ENCODE results near the gene LRGUK. TPM values are rescaled to one million over a fixed set of nuclear protein-coding genes. Genes with fewer than 3 reads are reported as not detected.

Gene LRGUK
- total RNA-seq, 3 donors from 2014 or later (not counting 1 experiment from before 2014, with no cell fraction given), result 0.90 to 1.7 (median 0.92) TPM

DNA sequence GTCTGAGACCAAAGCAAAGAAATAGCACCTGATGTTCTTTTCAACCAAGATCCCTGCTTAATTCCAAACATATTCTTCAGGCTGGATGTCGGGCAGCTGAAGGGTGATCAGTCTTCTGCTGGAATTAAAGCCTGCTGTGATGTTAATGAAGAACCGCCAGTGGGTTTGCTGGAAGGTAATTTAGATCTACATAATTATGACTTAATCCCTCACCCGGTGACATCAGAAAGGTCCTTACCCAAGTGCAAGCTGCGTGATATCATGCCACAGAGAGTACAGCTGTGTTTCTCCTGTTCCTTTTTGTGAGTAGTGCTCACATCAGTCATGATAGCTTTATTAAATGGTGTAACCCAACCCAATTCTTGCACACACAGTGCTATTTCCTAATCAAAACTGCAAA, 29.1 kb upstream of the LRGUK start:
- Mint-ChIP-seq H3K4me3 (no peak overlapping the region), H3K9me3 (peaks cover 4 to 8% of the 10 kb centered on the region in 2 donors), H3K4me1 (no peaks in the 10 kb centered on the region), H3K27me3 (ENCODE audit: low read depth in 2 of 2) (no peaks in the 10 kb centered on the region), H3K27ac (no peak overlapping the region), H3K36me3 (peaks cover 18% of the 10 kb centered on the region)
- H3K36me3 ChIP-seq (ENCODE audit: control insufficient read depth, insufficient read depth, low read length), result no peaks in the 10 kb centered on the region
- no peak overlapping the region for H3K4me3 ChIP-seq (ENCODE audit: low read length)
- DNase-seq (no peak), ATAC-seq (no peak)
- no peak overlapping the region for H3K27ac ChIP-seq (ENCODE audit: low read length)
- no peaks in the 10 kb centered on the region for H3K27me3 ChIP-seq (ENCODE audit: control insufficient read depth, insufficient read depth, low read length)
- peaks cover 2% of the 10 kb centered on the region for H3K9me3 ChIP-seq (ENCODE audit: control insufficient read depth, insufficient read depth, low read length)
- intact Hi-C loops (cut with micrococcal nuclease), result no loop called here
- no peak for TF ChIP-seq CTCF (IDR thresholded peaks at IDR 0.05)
- WGBS (ENCODE audit: insufficient coverage), result 93% methylated on average over 2 of the region's 4 CpGs
- H3K4me1 ChIP-seq (ENCODE audit: control insufficient read depth, insufficient read depth, low read length), result no peaks in the 10 kb centered on the region

- no peak overlapping the region for H3K4me3 ChIP-seq (ENCODE audit: low read length)
- WGBS (ENCODE audit: insufficient coverage), result 5% methylated on average over 3 of the region's 3 CpGs
- H3K36me3 Mint-ChIP-seq, result no peaks in the 10 kb centered on the region
- no peak overlapping the region for H3K4me3 Mint-ChIP-seq
- no peaks in the 10 kb centered on the region for H3K9me3 Mint-ChIP-seq
- no peak overlapping the region for H3K27ac ChIP-seq (ENCODE audit: low read length)
- no peaks in the 10 kb centered on the region for H3K27me3 Mint-ChIP-seq (ENCODE audit: low read depth in 2 of 2)
- no peaks in the 10 kb centered on the region for H3K4me1 Mint-ChIP-seq
- intact Hi-C loops (cut with micrococcal nuclease), result no loop called here
- DNase-seq (no peak), ATAC-seq (no peak)
- H3K27ac Mint-ChIP-seq, result no peak overlapping the region
- peaks cover 2% of the 10 kb centered on the region for H3K9me3 ChIP-seq (ENCODE audit: control insufficient read depth, insufficient read depth, low read length)
- no peak for TF ChIP-seq CTCF (IDR thresholded peaks at IDR 0.05)
- no peaks in the 10 kb centered on the region for H3K27me3 ChIP-seq (ENCODE audit: control insufficient read depth, insufficient read depth, low read length)
- no peaks in the 10 kb centered on the region for H3K36me3 ChIP-seq (ENCODE audit: control insufficient read depth, insufficient read depth, low read length)
- no peaks in the 10 kb centered on the region for H3K4me1 ChIP-seq (ENCODE audit: control insufficient read depth, insufficient read depth, low read length)
Measured at GRCh38 chr7:134101716-134102115, 25.4 kb upstream of the LRGUK start.

DNA sequence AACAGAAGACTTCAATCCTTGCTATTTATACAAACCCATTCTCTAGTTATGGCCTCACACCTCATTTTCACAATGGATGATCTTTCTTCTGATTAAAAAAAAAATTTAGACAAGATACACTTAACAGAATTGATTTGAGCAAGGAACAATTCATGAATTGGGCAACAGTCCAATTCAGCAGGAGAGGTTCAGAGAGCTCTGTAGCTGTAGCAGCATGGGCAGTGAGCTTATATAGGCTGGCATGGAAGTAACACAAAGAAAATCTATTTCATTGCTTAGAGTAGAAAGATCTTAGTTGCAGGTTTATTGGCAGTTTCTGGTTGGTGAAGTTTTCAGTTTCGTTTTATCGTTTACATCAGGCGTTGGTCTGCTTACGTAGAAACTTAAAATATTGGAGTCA, 23.0 kb upstream of the LRGUK start:
- H3K27ac Mint-ChIP-seq, result no peak overlapping the region
- H3K36me3 Mint-ChIP-seq, result no peaks in the 10 kb centered on the region
- no peaks in the 10 kb centered on the region for H3K9me3 Mint-ChIP-seq
- no peaks in the 10 kb centered on the region for H3K4me1 ChIP-seq (ENCODE audit: control insufficient read depth, insufficient read depth, low read length)
- TF ChIP-seq CTCF (IDR thresholded peaks at IDR 0.05), result no peak
- intact Hi-C loops (cut with micrococcal nuclease), result no loop called here
- no peaks in the 10 kb centered on the region for H3K4me1 Mint-ChIP-seq
- H3K9me3 ChIP-seq (ENCODE audit: control insufficient read depth, insufficient read depth, low read length), result peaks cover 2% of the 10 kb centered on the region
- H3K27me3 ChIP-seq (ENCODE audit: control insufficient read depth, insufficient read depth, low read length), result no peaks in the 10 kb centered on the region
- ATAC-seq (no peak), DNase-seq (no peak)
- H3K36me3 ChIP-seq (ENCODE audit: control insufficient read depth, insufficient read depth, low read length), result no peaks in the 10 kb centered on the region
- H3K27me3 Mint-ChIP-seq (ENCODE audit: low read depth in 2 of 2), result no peaks in the 10 kb centered on the region
- H3K27ac ChIP-seq (ENCODE audit: low read length), result no peak overlapping the region
- WGBS (ENCODE audit: insufficient coverage), result no CpG with 5 or more reads among the region's 4 CpGs
- H3K4me3 Mint-ChIP-seq, result no peak overlapping the region
- no peak overlapping the region for H3K4me3 ChIP-seq (ENCODE audit: low read length)

DNA sequence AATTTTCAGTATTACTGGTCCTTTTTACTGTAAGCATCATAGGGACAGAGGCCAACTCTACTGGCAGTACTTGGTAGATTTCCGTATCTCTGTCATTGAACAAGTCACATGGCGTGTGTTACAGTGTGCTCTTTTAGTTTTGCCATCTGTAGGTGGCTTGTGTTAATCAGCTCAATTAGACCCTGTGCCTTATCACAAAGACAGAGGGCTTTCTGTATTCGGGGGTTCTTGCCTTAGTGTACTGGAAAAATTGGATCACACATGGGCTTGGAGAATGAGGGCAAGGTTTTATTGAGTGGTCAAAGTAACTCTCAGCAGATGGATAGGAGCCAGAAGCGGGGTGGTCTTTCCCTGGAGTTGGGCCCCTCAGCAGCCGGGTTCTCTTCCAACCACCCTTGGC, 21.3 kb upstream of the LRGUK start:
- Mint-ChIP-seq H3K36me3 (no peaks in the 10 kb centered on the region), H3K9me3 (no peaks in the 10 kb centered on the region), H3K27me3 (ENCODE audit: low read depth in 2 of 2) (no peaks in the 10 kb centered on the region), H3K4me1 (no peaks in the 10 kb centered on the region), H3K4me3 (no peak overlapping the region), H3K27ac (no peak overlapping the region)
- no peaks in the 10 kb centered on the region for H3K36me3 ChIP-seq (ENCODE audit: control insufficient read depth, insufficient read depth, low read length)
- no peaks in the 10 kb centered on the region for H3K9me3 ChIP-seq (ENCODE audit: control insufficient read depth, insufficient read depth, low read length)
- intact Hi-C loops (cut with micrococcal nuclease), result no loop called here
- H3K4me3 ChIP-seq (ENCODE audit: low read length), result no peak overlapping the region
- ATAC-seq (no peak), DNase-seq (no peak)
- no peaks in the 10 kb centered on the region for H3K27me3 ChIP-seq (ENCODE audit: control insufficient read depth, insufficient read depth, low read length)
- no peak overlapping the region for H3K27ac ChIP-seq (ENCODE audit: low read length)
- TF ChIP-seq CTCF (IDR thresholded peaks at IDR 0.05), result no peak
- H3K4me1 ChIP-seq (ENCODE audit: control insufficient read depth, insufficient read depth, low read length), result no peaks in the 10 kb centered on the region
- 88% methylated on average over 4 of the region's 5 CpGs for WGBS (ENCODE audit: insufficient coverage)

Measured in natural killer cell (primary cell).